Suprapubic skin (tissue), 4 donors: ENCODE results near the gene COL28A1. TPM values are rescaled to one million over a fixed set of nuclear protein-coding genes. Genes with fewer than 3 reads are reported as not detected.

Experiments used
- DNase-seq, 2 donors: peaks; one replicate each; pipeline ENCODE4 v3.0.0-alpha.2; 2019; ENCODE audit warnings: low spot score in 2 of 2
- H3K27ac ChIP-seq: fragments of 200-600 bp; sonication (generic); one replicate; pipeline ENCODE4 v1.5.1; 2019
- H3K27me3 ChIP-seq: fragments of 200-600 bp; sonication (generic); one replicate; pipeline ENCODE4 v1.5.1; 2019
- H3K36me3 ChIP-seq: fragments of 200-600 bp; sonication (generic); one replicate; pipeline ENCODE4 v1.5.1; 2019
- H3K4me1 ChIP-seq: fragments of 200-600 bp; sonication (generic); one replicate; pipeline ENCODE4 v1.5.1; 2019
- H3K4me3 ChIP-seq: fragments of 200-600 bp; sonication (generic); one replicate; pipeline ENCODE4 v1.5.1; 2019; ENCODE audit warnings: mild to moderate bottlenecking
- H3K9me3 ChIP-seq: fragments of 200-600 bp; sonication (generic); one replicate; pipeline ENCODE4 v1.5.1; 2019
- EP300 ChIP-seq: sonication (generic); formaldehyde crosslinking; IDR thresholded peaks from one replicate; pipeline ENCODE4 v1.6.1; 2017; ENCODE audit warnings: antibody characterized with exemption
- POLR2A ChIP-seq, 2 donors: fragments of 450-650 bp; IDR thresholded peaks; one replicate each; pipeline ENCODE4 v1.6.1; 2017; ENCODE audit warnings: antibody characterized with exemption in 2 of 2, mild to moderate bottlenecking in 2 of 2, moderate library complexity in 2 of 2
- POLR2AphosphoS5 ChIP-seq, 3 donors: sonication (generic); formaldehyde crosslinking; IDR thresholded peaks; one replicate each; pipeline ENCODE4 v1.6.1; 2017; ENCODE audit warnings: antibody characterized with exemption in 3 of 3
- WGBS: methylation state at CpG from one replicate; pipeline ENCODE4 v1.1.5; 2018; 5-methylcytosine and 5-hydroxymethylcytosine counted together
- total RNA-seq, 4 donors: library from RNA; depleted of rRNA; stranded (reverse); fragments of >200 nt; gene quantifications; one replicate each; pipeline ENCODE4 v1.1.0, GENCODE V29; 2016
- TF ChIP-seq, protein P1 (sequence below), 2 donors: fragments of 200-600 bp in 1 of 2; fragments of 450-650 bp in 1 of 2; sonication (generic) in 1 of 2; IDR thresholded peaks; one replicate each; pipeline ENCODE4 v1.5.1; 2016 to 2019; ENCODE audit warnings: antibody characterized with exemption in 2 of 2, mild to moderate bottlenecking in 1 of 2, moderate library complexity in 1 of 2

The COL28A1 gene
- total RNA-seq, 4 donors from 2014 or later, result 0.85 to 2.9 (median 2.0) TPM

DNA sequence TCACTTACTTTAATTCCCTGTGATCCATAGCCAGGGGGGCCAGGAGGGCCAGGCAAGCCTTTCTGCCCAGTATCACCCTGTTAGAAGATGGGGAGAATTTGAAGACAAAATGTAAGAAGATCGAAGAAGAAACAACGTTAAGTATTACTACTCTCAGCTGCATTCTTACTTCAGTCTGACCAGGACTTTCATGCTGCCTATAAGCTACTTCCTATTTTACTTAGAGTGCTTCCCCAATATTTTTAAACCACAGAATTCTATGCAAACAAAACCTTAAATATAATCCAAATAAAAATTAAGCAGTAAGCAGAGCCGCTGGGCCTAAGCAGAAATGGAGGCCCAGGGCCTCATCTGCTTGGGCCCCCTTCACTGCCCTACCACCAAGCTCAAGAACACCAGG is 117.8 kb downstream of the COL28A1 start:
- Histone ChIP-seq H3K4me1 (peaks cover 4% of the 10 kb centered on the region), H3K36me3 (no peaks in the 10 kb centered on the region), H3K27me3 (no peaks in the 10 kb centered on the region), H3K4me3 (no peak overlapping the region), H3K27ac (no peak overlapping the region), H3K9me3 (no peaks in the 10 kb centered on the region)
- DNase-seq, result no peak
- TF ChIP-seq EP300 (no peak), POLR2A (IDR thresholded peaks at IDR 0.05) (no peak), POLR2AphosphoS5 (IDR thresholded peaks at IDR 0.05) (no peak)
- TF ChIP-seq, protein P1, sequence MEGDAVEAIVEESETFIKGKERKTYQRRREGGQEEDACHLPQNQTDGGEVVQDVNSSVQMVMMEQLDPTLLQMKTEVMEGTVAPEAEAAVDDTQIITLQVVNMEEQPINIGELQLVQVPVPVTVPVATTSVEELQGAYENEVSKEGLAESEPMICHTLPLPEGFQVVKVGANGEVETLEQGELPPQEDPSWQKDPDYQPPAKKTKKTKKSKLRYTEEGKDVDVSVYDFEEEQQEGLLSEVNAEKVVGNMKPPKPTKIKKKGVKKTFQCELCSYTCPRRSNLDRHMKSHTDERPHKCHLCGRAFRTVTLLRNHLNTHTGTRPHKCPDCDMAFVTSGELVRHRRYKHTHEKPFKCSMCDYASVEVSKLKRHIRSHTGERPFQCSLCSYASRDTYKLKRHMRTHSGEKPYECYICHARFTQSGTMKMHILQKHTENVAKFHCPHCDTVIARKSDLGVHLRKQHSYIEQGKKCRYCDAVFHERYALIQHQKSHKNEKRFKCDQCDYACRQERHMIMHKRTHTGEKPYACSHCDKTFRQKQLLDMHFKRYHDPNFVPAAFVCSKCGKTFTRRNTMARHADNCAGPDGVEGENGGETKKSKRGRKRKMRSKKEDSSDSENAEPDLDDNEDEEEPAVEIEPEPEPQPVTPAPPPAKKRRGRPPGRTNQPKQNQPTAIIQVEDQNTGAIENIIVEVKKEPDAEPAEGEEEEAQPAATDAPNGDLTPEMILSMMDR (IDR thresholded peaks at IDR 0.05), result no peak
- 87% methylated on average over 3 of the region's 3 CpGs for WGBS

DNA sequence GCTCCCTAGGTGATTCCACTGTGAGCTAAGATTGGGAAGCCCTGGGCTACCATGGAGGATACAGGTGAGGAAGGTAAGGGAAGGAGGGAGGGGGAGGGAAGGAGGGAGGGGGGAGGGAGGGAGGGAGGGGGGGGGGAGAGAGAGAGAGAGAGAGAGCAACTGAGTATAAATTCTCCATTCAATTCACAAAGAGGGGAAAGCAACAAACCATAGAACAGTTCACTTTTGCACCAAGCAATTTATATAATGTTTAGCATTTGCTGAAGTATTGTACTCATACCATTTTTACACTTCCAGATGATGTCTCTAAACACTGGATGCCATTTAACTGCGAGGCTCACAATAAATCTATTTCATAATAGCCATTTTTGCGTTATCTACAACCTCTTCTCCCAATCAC is 118.3 kb downstream of the COL28A1 start:
- DNase-seq, result no peak
- H3K27ac ChIP-seq, result no peak overlapping the region
- WGBS, result 88% methylated on average over 2 of the region's 2 CpGs
- TF ChIP-seq EP300, result no peak
- TF ChIP-seq POLR2AphosphoS5 (IDR thresholded peaks at IDR 0.05), result no peak
- no peak for TF ChIP-seq POLR2A (IDR thresholded peaks at IDR 0.05)
- TF ChIP-seq, protein P1 (IDR thresholded peaks at IDR 0.05), result no peak
- no peaks in the 10 kb centered on the region for H3K27me3 ChIP-seq
- H3K9me3 ChIP-seq, result no peaks in the 10 kb centered on the region
- no peak overlapping the region for H3K4me3 ChIP-seq
- no peaks in the 10 kb centered on the region for H3K36me3 ChIP-seq
- peaks cover 4% of the 10 kb centered on the region for H3K4me1 ChIP-seq

DNA sequence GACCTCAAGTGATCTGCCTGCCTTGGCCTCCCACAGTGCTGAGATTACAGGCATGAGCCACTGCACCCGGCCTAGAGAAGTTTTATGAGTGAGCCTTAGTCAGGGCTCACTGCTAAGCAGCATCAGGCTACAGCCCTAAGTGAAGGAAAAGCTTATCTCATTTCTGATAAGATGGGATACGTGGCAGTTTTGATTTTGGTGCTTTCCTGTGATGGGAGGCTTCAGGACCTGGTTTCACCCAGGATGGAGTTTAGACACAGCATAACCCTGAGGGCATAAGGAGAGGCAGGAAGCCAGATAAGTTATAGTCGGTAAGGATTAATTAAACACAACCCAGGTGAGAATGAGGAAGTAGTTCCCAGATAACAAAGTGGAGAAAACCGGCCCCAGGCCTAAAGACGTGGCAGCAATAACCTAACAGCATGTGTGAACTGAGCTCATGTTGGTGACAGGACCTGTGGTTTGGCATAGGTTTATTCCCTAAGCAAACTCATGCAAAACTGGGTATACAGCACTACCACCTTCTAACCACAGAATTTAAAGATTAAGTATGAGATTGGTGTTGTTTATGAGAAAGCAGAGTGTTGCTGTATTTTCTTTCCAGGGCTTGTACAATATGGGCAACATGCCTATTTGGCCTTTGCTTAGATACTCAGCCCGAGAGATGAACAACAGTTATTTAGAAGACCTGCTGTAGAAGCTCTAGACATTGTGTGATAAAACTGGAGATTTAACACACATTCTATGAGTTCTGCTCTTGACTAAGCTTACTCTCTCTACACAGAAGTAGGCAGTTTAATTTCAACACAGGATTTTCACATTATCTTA is 119.4 kb downstream of the COL28A1 start:
- H3K9me3 ChIP-seq, result no peaks in the 10 kb centered on the region
- H3K27ac ChIP-seq, result no peak overlapping the region
- no peak for TF ChIP-seq POLR2A (IDR thresholded peaks at IDR 0.05)
- TF ChIP-seq POLR2AphosphoS5 (IDR thresholded peaks at IDR 0.05), result no peak
- no peak for TF ChIP-seq EP300
- TF ChIP-seq, protein P1 (IDR thresholded peaks at IDR 0.05), result no peak
- DNase-seq, result no peak
- no peak overlapping the region for H3K4me3 ChIP-seq
- no peaks in the 10 kb centered on the region for H3K36me3 ChIP-seq
- H3K27me3 ChIP-seq, result no peaks in the 10 kb centered on the region
- peaks cover 4% of the 10 kb centered on the region for H3K4me1 ChIP-seq
- 37% methylated on average over 6 of the region's 6 CpGs for WGBS

DNA sequence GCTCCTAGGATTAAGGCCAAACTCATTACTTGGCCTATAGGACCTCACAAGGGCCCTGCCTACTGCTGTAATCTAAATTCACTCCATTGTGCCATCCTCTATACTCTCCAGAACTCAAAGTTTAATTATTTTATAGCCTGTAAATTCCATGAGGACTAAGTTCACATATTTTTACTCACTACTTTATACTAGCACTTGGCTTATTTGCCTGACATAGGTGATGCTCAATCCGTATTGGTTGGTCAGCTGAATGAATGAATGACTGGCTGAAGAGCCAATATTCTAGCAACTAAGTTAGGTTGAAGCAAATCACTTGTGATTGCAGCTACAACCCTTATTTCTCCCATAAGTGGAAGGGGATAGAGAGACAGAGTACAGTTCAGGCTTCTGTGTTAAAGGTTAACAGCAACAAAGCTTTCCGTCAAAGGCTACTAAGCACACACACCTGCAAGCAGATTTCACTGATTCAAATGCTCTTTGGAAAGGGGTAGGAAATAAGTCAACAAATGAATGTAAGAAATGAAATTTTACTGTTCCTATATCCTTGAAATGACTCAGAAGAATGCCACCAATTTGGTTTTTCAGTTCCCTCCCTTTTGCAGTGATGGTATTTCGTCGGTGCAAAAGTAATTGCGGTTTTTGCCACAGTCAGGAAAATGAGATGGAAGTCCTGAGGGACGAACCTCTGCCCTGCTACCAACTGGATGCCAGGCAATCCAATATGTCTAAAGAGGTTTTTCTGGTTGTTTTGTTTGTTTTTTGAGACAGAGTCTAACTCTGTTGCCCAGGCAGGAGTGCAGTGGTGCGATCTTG is 120.7 kb downstream of the COL28A1 start:
- Histone ChIP-seq H3K27ac (no peak overlapping the region), H3K27me3 (no peaks in the 10 kb centered on the region), H3K4me1 (peaks cover 4% of the 10 kb centered on the region), H3K9me3 (no peaks in the 10 kb centered on the region), H3K4me3 (no peak overlapping the region), H3K36me3 (no peaks in the 10 kb centered on the region)
- no peak for DNase-seq
- TF ChIP-seq POLR2A (IDR thresholded peaks at IDR 0.05) (no peak), POLR2AphosphoS5 (IDR thresholded peaks at IDR 0.05) (no peak)
- TF ChIP-seq, protein P1 (IDR thresholded peaks at IDR 0.05), result no peak
- 88% methylated on average over 7 of the region's 7 CpGs for WGBS
